ENCODE measurements around the gene NLK.

NLK gene

GRCh38 chr17:28124962-28125361, 82.5 kb downstream of the NLK start:
- ATAC-seq, result no peak
- TF ChIP-seq ZC3H10 (CRISPR knock-in tag; IDR thresholded peaks at IDR 0.05) (no peak), ARNTL (CRISPR knock-in tag; IDR thresholded peaks at IDR 0.05; ENCODE audit: borderline replicate concordance, low read depth) (no peak), ESRRG (CRISPR knock-in tag; IDR thresholded peaks at IDR 0.05) (no peak), OSR1 (CRISPR knock-in tag; IDR thresholded peaks at IDR 0.05) (no peak), CREB5 (CRISPR knock-in tag; IDR thresholded peaks at IDR 0.05; ENCODE audit: low read depth) (no peak), TOX (CRISPR knock-in tag; IDR thresholded peaks at IDR 0.05; ENCODE audit: borderline replicate concordance) (no peak), CSRNP3 (CRISPR knock-in tag; IDR thresholded peaks at IDR 0.05) (no peak), RARB (CRISPR knock-in tag; IDR thresholded peaks at IDR 0.05) (no peak), ZFP3 (CRISPR knock-in tag; IDR thresholded peaks at IDR 0.05) (no peak), POU6F1 (CRISPR knock-in tag; IDR thresholded peaks at IDR 0.05; ENCODE audit: borderline replicate concordance, low read depth) (no peak), ZNF565 (CRISPR knock-in tag; conservative IDR thresholded peaks at IDR 0.05; ENCODE audit: low read depth) (no peak), BACH2 (CRISPR knock-in tag; IDR thresholded peaks at IDR 0.05; ENCODE audit: borderline replicate concordance) (no peak), ZNF70 (CRISPR knock-in tag; IDR thresholded peaks at IDR 0.05) (no peak), GLIS3 (CRISPR knock-in tag; IDR thresholded peaks at IDR 0.05) (no peak), SNAI2 (CRISPR knock-in tag; IDR thresholded peaks at IDR 0.05) (no peak), TCF4 (CRISPR knock-in tag; IDR thresholded peaks at IDR 0.05; ENCODE audit: borderline replicate concordance) (no peak), ZFP30 (CRISPR knock-in tag; IDR thresholded peaks at IDR 0.05) (no peak), TSHZ2 (CRISPR knock-in tag; IDR thresholded peaks at IDR 0.05) (no peak), PATZ1 (CRISPR knock-in tag; IDR thresholded peaks at IDR 0.05; ENCODE audit: borderline replicate concordance) (no peak)

GRCh38 chr17:28125526-28126378, 83.3 kb downstream of the NLK start:
- peak; percentile 63 for ATAC-seq
- TF ChIP-seq ZNF8 (CRISPR knock-in tag; IDR thresholded peaks at IDR 0.05) (no peak), BACH2 (CRISPR knock-in tag; IDR thresholded peaks at IDR 0.05; ENCODE audit: borderline replicate concordance) (no peak), CSRNP3 (CRISPR knock-in tag; IDR thresholded peaks at IDR 0.05) (no peak), ESRRG (CRISPR knock-in tag; IDR thresholded peaks at IDR 0.05) (no peak), CREB5 (CRISPR knock-in tag; IDR thresholded peaks at IDR 0.05; ENCODE audit: low read depth) (no peak), ZC3H10 (CRISPR knock-in tag; IDR thresholded peaks at IDR 0.05) (no peak), PATZ1 (CRISPR knock-in tag; IDR thresholded peaks at IDR 0.05; ENCODE audit: borderline replicate concordance) (no peak)

Data from SK-N-SH treated with all-trans-retinoic acid at 6 μM for 48 hours (cell line).